HG03571 (cell line): ENCODE measurements around the gene FLT3.
"Not testable (repeated sequence)": the region's sequence is repeated elsewhere in the genome, so short reads cannot be mapped to it uniquely, and the experiment has no call there.

Experiments used
- ATAC-seq: cut with Tn5 transposase; IDR thresholded peaks from one replicate; pipeline ENCODE4 v1.9.1; 2021; ENCODE audit not compliant: unreplicated experiment

FLT3 gene

GRCh38 chr13:27975564-27976361, 124.6 kb downstream of the FLT3 start:
- ATAC-seq = no peak

GRCh38 chr13:27973961-27974662, 126.3 kb downstream of the FLT3 start:
- ATAC-seq = no peak

- no peak for ATAC-seq
These were observed 127.1 kb downstream of the FLT3 start for GRCh38 chr13:27973291-27973690.

GRCh38 chr13:27972478-27972820, 127.9 kb downstream of the FLT3 start:
- ATAC-seq = no peak

- ATAC-seq = no peak
These were observed 128.4 kb downstream of the FLT3 start for GRCh38 chr13:27971776-27972477.

GRCh38 chr13:27971236-27971645, 129.1 kb downstream of the FLT3 start:
- no peak for ATAC-seq

GRCh38 chr13:27970382-27971235, 129.8 kb downstream of the FLT3 start:
- ATAC-seq = no peak

GRCh38 chr13:27969866-27970229, 130.5 kb downstream of the FLT3 start:
- no peak for ATAC-seq

GRCh38 chr13:27969082-27969865, 131.1 kb downstream of the FLT3 start, which contains the start of gene CDX2:
Gene CDX2, minus strand, starts transcription at chr13:27969315. Its CDS starts 309 bp downstream, at chr13:27969006.
- no peak for ATAC-seq

- ATAC-seq = no peak
These were observed 131.9 kb downstream of the FLT3 start for GRCh38 chr13:27968316-27969081.

GRCh38 chr13:27967736-27968315, 132.6 kb downstream of the FLT3 start:
- ATAC-seq = no peak

- ATAC-seq = no peak
These were observed 133.1 kb downstream of the FLT3 start for GRCh38 chr13:27967203-27967735.

- no peak for ATAC-seq
These were observed 133.7 kb downstream of the FLT3 start for GRCh38 chr13:27966641-27967202.

GRCh38 chr13:27965740-27966640, 134.4 kb downstream of the FLT3 start:
- ATAC-seq = no peak

GRCh38 chr13:27965343-27965739, 135.0 kb downstream of the FLT3 start:
- no peak for ATAC-seq

GRCh38 chr13:27964741-27965323, 135.5 kb downstream of the FLT3 start:
- ATAC-seq = no peak

- not testable (repeated sequence) for ATAC-seq
These were observed 136.2 kb downstream of the FLT3 start for GRCh38 chr13:27964206-27964605.
